Measurements from ENCODE around the gene PCNX4. TPM values are rescaled to one million over a fixed set of nuclear protein-coding genes. Genes with fewer than 3 reads are reported as not detected.

Gene PCNX4
- total and polyA plus RNA-seq, 4 donors, result 14.3 to 104 (median 34.3) TPM

DNA sequence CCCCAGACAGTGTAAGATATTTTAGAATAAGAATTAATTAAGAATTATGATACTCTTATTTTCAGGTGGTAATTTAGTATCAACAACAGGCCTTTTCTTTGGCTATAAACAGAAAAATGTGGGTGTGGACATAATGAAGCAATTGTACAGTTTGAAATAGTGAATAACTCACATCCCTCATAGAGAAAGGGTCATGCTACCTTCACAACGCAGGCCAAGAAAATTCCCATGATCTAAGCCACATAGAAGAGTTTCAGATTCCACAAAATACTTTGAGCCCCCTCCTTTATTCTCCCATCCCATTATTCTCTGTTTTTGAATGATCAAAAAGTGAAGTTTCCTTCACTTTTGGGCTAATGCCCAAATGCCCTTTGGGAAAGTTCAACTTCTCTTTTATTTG, 97.0 kb downstream of the PCNX4 start:
- Histone ChIP-seq H3K27ac (ENCODE audit: low read depth in 1 of 2, low read length in 1 of 2) (no peak overlapping the region), H3K9me3 (ENCODE audit: control insufficient read depth in 4 of 4, insufficient read depth in 3 of 4, low read length in 3 of 4) (no peaks in the 10 kb centered on the region), H3K4me1 (ENCODE audit: control insufficient read depth in 5 of 5, insufficient read depth in 5 of 5, low read length in 5 of 5) (peaks cover 0 to 9% (median 0%) of the 10 kb centered on the region in 5 donors), H3K36me3 (ENCODE audit: control insufficient read depth in 4 of 4, insufficient read depth in 4 of 4, low read length in 4 of 4) (no peaks in the 10 kb centered on the region), H3K27me3 (ENCODE audit: control insufficient read depth in 3 of 3, insufficient read depth in 3 of 3, low read length in 2 of 3) (no peaks in the 10 kb centered on the region), H3K9ac (ENCODE audit: insufficient read depth in 1 of 2, low read length in 2 of 2) (no peak overlapping the region), H3K4me3 (no peak overlapping the region)
- DNase-seq, result no peak
- TF ChIP-seq, protein P1, sequence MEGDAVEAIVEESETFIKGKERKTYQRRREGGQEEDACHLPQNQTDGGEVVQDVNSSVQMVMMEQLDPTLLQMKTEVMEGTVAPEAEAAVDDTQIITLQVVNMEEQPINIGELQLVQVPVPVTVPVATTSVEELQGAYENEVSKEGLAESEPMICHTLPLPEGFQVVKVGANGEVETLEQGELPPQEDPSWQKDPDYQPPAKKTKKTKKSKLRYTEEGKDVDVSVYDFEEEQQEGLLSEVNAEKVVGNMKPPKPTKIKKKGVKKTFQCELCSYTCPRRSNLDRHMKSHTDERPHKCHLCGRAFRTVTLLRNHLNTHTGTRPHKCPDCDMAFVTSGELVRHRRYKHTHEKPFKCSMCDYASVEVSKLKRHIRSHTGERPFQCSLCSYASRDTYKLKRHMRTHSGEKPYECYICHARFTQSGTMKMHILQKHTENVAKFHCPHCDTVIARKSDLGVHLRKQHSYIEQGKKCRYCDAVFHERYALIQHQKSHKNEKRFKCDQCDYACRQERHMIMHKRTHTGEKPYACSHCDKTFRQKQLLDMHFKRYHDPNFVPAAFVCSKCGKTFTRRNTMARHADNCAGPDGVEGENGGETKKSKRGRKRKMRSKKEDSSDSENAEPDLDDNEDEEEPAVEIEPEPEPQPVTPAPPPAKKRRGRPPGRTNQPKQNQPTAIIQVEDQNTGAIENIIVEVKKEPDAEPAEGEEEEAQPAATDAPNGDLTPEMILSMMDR (IDR thresholded peaks at IDR 0.05; ENCODE audit: control extremely low read depth, extremely low read depth), result no peak
- ATAC-seq (ENCODE audit: insufficient read depth, low FRiP score), result no peak
- 86 to 97% methylated on average over 1 of the region's 1 CpG for WGBS, 2 donors

DNA sequence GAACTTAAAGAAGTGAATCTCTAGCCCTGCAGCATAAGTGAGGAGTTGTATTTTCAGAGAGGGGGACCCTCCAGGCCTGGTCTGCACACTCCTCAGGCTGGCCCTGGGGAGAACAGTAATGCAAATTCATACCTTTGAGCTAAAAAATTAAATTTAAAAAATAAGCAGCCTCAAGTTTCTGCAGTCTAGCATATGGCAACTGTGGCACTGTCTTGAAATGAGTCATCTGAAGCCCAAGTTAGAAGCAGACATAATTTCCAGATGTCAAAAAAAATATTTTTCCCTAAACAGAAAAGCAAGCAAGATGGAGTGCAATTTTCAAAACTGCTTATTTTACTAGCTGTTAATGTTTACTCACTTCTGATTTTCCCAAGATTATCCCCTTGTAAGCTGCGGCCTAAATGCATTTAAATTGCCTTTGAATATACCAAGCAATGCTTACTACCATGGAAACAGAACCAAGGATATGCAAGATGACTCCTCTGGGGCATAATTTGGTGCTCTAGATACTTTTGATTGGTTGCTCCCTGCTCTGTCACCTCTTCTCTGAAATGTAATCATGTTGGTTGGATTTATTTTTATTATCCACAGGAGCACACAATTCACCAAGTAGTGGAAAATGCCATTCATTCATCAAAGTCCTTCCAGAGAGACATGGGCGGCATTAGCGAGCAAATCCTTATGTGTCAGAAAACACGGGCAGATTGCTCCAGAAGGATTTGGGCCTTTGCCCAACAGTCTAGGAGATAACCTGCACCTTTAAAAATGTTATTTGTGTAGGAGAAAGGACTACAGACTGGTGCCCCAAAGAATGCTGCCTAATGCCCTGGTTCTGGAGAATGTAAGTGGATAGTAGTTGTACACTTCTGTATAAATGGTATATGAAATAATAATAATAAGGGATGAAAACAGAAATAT, 98.5 kb downstream of the PCNX4 start:
- no peak overlapping the region for H3K4me3 ChIP-seq
- WGBS, 2 donors, result 80 to 93% methylated on average over 4 of the region's 4 CpGs
- no peak overlapping the region for H3K9ac ChIP-seq (ENCODE audit: insufficient read depth in 1 of 2, low read length in 2 of 2)
- peak in 2 of 3 donors; percentile 49 to 53 for DNase-seq
- no peak for ATAC-seq (ENCODE audit: insufficient read depth, low FRiP score)
- H3K36me3 ChIP-seq (ENCODE audit: control insufficient read depth in 4 of 4, insufficient read depth in 4 of 4, low read length in 4 of 4), result no peaks in the 10 kb centered on the region
- no peaks in the 10 kb centered on the region for H3K27me3 ChIP-seq (ENCODE audit: control insufficient read depth in 3 of 3, insufficient read depth in 3 of 3, low read length in 2 of 3)
- TF ChIP-seq, protein P1 (IDR thresholded peaks at IDR 0.05; ENCODE audit: control extremely low read depth, extremely low read depth), result no peak
- no peaks in the 10 kb centered on the region for H3K9me3 ChIP-seq (ENCODE audit: control insufficient read depth in 4 of 4, insufficient read depth in 3 of 4, low read length in 3 of 4)
- H3K4me1 ChIP-seq (ENCODE audit: control insufficient read depth in 5 of 5, insufficient read depth in 5 of 5, low read length in 5 of 5), result peaks cover 0 to 10% (median 0%) of the 10 kb centered on the region in 5 donors
- H3K27ac ChIP-seq (ENCODE audit: low read depth in 1 of 2, low read length in 1 of 2), result no peak overlapping the region

DNA sequence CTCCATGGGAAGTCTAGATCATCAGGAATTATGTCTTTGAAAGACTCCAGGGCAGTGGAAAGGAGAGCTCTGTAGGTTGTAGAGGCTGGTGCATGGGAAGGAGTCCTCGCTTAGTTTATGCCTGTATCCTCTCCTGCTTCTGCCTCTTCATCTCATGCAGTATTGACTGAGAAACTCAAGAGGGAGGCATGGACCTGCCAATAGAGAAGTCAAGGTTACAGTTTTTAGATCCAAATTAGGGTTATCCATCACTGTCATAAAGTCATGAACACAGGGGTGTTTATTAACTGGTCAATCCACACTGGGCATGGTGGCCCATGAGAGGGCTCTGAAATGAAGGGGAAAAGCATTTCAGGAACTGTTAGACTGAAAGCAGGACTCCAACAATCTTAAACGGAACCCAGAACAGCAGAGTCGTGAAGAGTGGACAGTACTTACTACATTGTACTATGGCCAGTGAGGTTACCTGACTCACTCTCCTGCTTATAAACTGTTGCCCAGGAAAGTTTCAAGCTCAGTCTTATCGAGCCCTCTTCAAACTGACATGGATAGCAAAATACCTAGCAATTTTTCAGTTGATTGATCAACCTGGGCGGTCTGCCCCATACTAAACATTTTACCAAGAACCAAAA, 103.6 kb downstream of the PCNX4 start:
- ATAC-seq (ENCODE audit: insufficient read depth, low FRiP score), result no peak
- no peak overlapping the region for H3K27ac ChIP-seq (ENCODE audit: low read depth in 1 of 2, low read length in 1 of 2)
- H3K36me3 ChIP-seq (ENCODE audit: control insufficient read depth in 4 of 4, insufficient read depth in 4 of 4, low read length in 4 of 4), result no peaks in the 10 kb centered on the region
- H3K4me1 ChIP-seq (ENCODE audit: control insufficient read depth in 5 of 5, insufficient read depth in 5 of 5, low read length in 5 of 5), result peaks cover 0 to 12% (median 0%) of the 10 kb centered on the region in 5 donors
- no peak for DNase-seq
- peaks cover 0 to 4% (median 0%) of the 10 kb centered on the region in 4 donors for H3K9me3 ChIP-seq (ENCODE audit: control insufficient read depth in 4 of 4, insufficient read depth in 3 of 4, low read length in 3 of 4)
- H3K4me3 ChIP-seq, result no peak overlapping the region
- H3K9ac ChIP-seq (ENCODE audit: insufficient read depth in 1 of 2, low read length in 2 of 2), result no peak overlapping the region
- TF ChIP-seq, protein P1 (IDR thresholded peaks at IDR 0.05; ENCODE audit: control extremely low read depth, extremely low read depth), result no peak
- 87 to 92% methylated on average over 5 of the region's 5 CpGs for WGBS, 2 donors
- H3K27me3 ChIP-seq (ENCODE audit: control insufficient read depth in 3 of 3, insufficient read depth in 3 of 3, low read length in 2 of 3), result no peaks in the 10 kb centered on the region

Data from lung (tissue), 12 donors.